ENCODE measurements around the gene TSPAN15.

TSPAN15 gene

GRCh38 chr10:69464401-69464800 is 13.1 kb downstream of the TSPAN15 start:
- Histone ChIP-seq H3K36me3 (ENCODE audit: low read length) (no peaks in the 10 kb centered on the region), H2AFZ (ENCODE audit: low read depth, low read length, severe bottlenecking) (no peak overlapping the region), H3K27me3 (ENCODE audit: low read length) (no peaks in the 10 kb centered on the region), H3K4me2 (ENCODE audit: low read depth, low read length, poor library complexity, severe bottlenecking) (no peak overlapping the region), H3F3A (ENCODE audit: insufficient read depth) (no peaks in the 10 kb centered on the region), H3K4me3 (ENCODE audit: insufficient read depth, low read length, poor library complexity, severe bottlenecking) (no peak overlapping the region), H3K9me3 (ENCODE audit: insufficient read depth, low read length) (no peaks in the 10 kb centered on the region), H4K20me1 (ENCODE audit: low read depth, low read length) (no peaks in the 10 kb centered on the region), H3K79me2 (ENCODE audit: insufficient read depth, low read length) (no peaks in the 10 kb centered on the region), H3K27ac (ENCODE audit: low read depth, low read length) (no peak overlapping the region), H3K9ac (ENCODE audit: low read length) (no peak overlapping the region), H3K9me2 (replicated peaks; ENCODE audit: insufficient read depth, low read length) (no peaks in the 10 kb centered on the region)
- no peak for TF ChIP-seq CTCF (IDR thresholded peaks at IDR 0.05; ENCODE audit: insufficient read depth, low read length, poor library complexity, severe bottlenecking)
- TF ChIP-seq EZH2phosphoT487 (conservative IDR thresholded peaks at IDR 0.05; ENCODE audit: low read length) = no peak

- Histone ChIP-seq H3K9me2 (replicated peaks; ENCODE audit: insufficient read depth, low read length) (no peaks in the 10 kb centered on the region), H3K27ac (ENCODE audit: low read depth, low read length) (no peak overlapping the region), H3K36me3 (ENCODE audit: low read length) (no peaks in the 10 kb centered on the region), H3K27me3 (ENCODE audit: low read length) (no peaks in the 10 kb centered on the region), H3K4me3 (ENCODE audit: insufficient read depth, low read length, poor library complexity, severe bottlenecking) (no peak overlapping the region), H4K20me1 (ENCODE audit: low read depth, low read length) (no peaks in the 10 kb centered on the region), H3F3A (ENCODE audit: insufficient read depth) (no peaks in the 10 kb centered on the region), H3K9ac (ENCODE audit: low read length) (no peak overlapping the region), H2AFZ (ENCODE audit: low read depth, low read length, severe bottlenecking) (no peak overlapping the region), H3K9me3 (ENCODE audit: insufficient read depth, low read length) (no peaks in the 10 kb centered on the region), H3K4me2 (ENCODE audit: low read depth, low read length, poor library complexity, severe bottlenecking) (no peak overlapping the region), H3K79me2 (ENCODE audit: insufficient read depth, low read length) (no peaks in the 10 kb centered on the region)
- TF ChIP-seq EZH2phosphoT487 (conservative IDR thresholded peaks at IDR 0.05; ENCODE audit: low read length) (no peak), CTCF (IDR thresholded peaks at IDR 0.05; ENCODE audit: insufficient read depth, low read length, poor library complexity, severe bottlenecking) (no peak)
Measured at GRCh38 chr10:69464801-69465401, 13.6 kb downstream of the TSPAN15 start.

- Histone ChIP-seq H3K4me2 (ENCODE audit: low read depth, low read length, poor library complexity, severe bottlenecking) (no peak overlapping the region), H3F3A (ENCODE audit: insufficient read depth) (no peaks in the 10 kb centered on the region), H3K79me2 (ENCODE audit: insufficient read depth, low read length) (no peaks in the 10 kb centered on the region), H3K9me3 (ENCODE audit: insufficient read depth, low read length) (no peaks in the 10 kb centered on the region), H3K9ac (ENCODE audit: low read length) (no peak overlapping the region), H3K27ac (ENCODE audit: low read depth, low read length) (no peak overlapping the region), H3K27me3 (ENCODE audit: low read length) (no peaks in the 10 kb centered on the region), H2AFZ (ENCODE audit: low read depth, low read length, severe bottlenecking) (no peak overlapping the region), H3K36me3 (ENCODE audit: low read length) (no peaks in the 10 kb centered on the region), H3K9me2 (replicated peaks; ENCODE audit: insufficient read depth, low read length) (no peaks in the 10 kb centered on the region), H3K4me3 (ENCODE audit: insufficient read depth, low read length, poor library complexity, severe bottlenecking) (no peak overlapping the region), H4K20me1 (ENCODE audit: low read depth, low read length) (no peaks in the 10 kb centered on the region)
- TF ChIP-seq EZH2phosphoT487 (conservative IDR thresholded peaks at IDR 0.05; ENCODE audit: low read length) = no peak
- no peak for TF ChIP-seq CTCF (IDR thresholded peaks at IDR 0.05; ENCODE audit: insufficient read depth, low read length, poor library complexity, severe bottlenecking)
Measured at GRCh38 chr10:69465457-69466157, 14.3 kb downstream of the TSPAN15 start.

Measured in SU-DHL-6 (cell line).